ENCODE data around the gene RAD51B.
"Not testable (repeated sequence)": the region's sequence is repeated elsewhere in the genome, so short reads cannot be mapped to it uniquely, and the experiment has no call there.

The RAD51B gene

GRCh38 chr14:67987606-67988005, 168.0 kb downstream of the RAD51B start:
- no peak for DNase-seq

- DNase-seq, result not testable (repeated sequence)
Observed at GRCh38 chr14:67988210-67988609, 168.6 kb downstream of the RAD51B start.

- no peak for DNase-seq
Observed at GRCh38 chr14:67990576-67990975, 171.0 kb downstream of the RAD51B start.

GRCh38 chr14:67994531-67994930, 175.0 kb downstream of the RAD51B start:
- DNase-seq, result no peak

- DNase-seq, result no peak
Observed at GRCh38 chr14:67996235-67996634, 176.7 kb downstream of the RAD51B start.

GRCh38 chr14:67998834-67999233, 179.3 kb downstream of the RAD51B start:
- DNase-seq, result no peak

GRCh38 chr14:67999290-67999689, 179.7 kb downstream of the RAD51B start:
- no peak for DNase-seq

GRCh38 chr14:67999705-68000384, 180.3 kb downstream of the RAD51B start:
- DNase-seq, result no peak

GRCh38 chr14:68000511-68000910, 180.9 kb downstream of the RAD51B start:
- DNase-seq, result no peak

GRCh38 chr14:68008491-68008890, 188.9 kb downstream of the RAD51B start:
- DNase-seq, result no peak

- DNase-seq, result no peak
Observed at GRCh38 chr14:68011406-68012028, 191.9 kb downstream of the RAD51B start.

GRCh38 chr14:68012871-68013270, 193.3 kb downstream of the RAD51B start:
- DNase-seq, result no peak

GRCh38 chr14:68013326-68013725, 193.7 kb downstream of the RAD51B start:
- no peak for DNase-seq

GRCh38 chr14:68014771-68015170, 195.2 kb downstream of the RAD51B start:
- no peak for DNase-seq

- DNase-seq, result no peak
Observed at GRCh38 chr14:68015356-68016254, 196.0 kb downstream of the RAD51B start.

GRCh38 chr14:68016255-68016914, 196.8 kb downstream of the RAD51B start:
- DNase-seq, result no peak

GRCh38 chr14:68018598-68018997, 199.0 kb downstream of the RAD51B start:
- DNase-seq, result no peak

- DNase-seq, result no peak
Observed at GRCh38 chr14:68020493-68020892, 200.9 kb downstream of the RAD51B start.

- DNase-seq, result no peak
Observed at GRCh38 chr14:68020999-68021663, 201.6 kb downstream of the RAD51B start.

- DNase-seq, result no peak
Observed at GRCh38 chr14:68027276-68027675, 207.7 kb downstream of the RAD51B start.

GRCh38 chr14:68028075-68028474, 208.5 kb downstream of the RAD51B start:
- DNase-seq, result no peak

- DNase-seq, result not testable (repeated sequence)
Observed at GRCh38 chr14:68031011-68031410, 211.4 kb downstream of the RAD51B start.

GRCh38 chr14:68032154-68032553, 212.6 kb downstream of the RAD51B start:
- no peak for DNase-seq
